ENCODE results near the gene ZNF76.

ZNF76 gene

GRCh38 chr6:35259194-35259947 is at the start of gene ZNF76:
TSS of gene ZNF76 (plus strand) at chr6:35259735. CDS start at chr6:35281152, 21,417 bp downstream.
- peak; percentile 95 for DNase-seq

GRCh38 chr6:35213298-35213791 is 46.2 kb upstream of the ZNF76 start:
- no peak for DNase-seq

DNA sequence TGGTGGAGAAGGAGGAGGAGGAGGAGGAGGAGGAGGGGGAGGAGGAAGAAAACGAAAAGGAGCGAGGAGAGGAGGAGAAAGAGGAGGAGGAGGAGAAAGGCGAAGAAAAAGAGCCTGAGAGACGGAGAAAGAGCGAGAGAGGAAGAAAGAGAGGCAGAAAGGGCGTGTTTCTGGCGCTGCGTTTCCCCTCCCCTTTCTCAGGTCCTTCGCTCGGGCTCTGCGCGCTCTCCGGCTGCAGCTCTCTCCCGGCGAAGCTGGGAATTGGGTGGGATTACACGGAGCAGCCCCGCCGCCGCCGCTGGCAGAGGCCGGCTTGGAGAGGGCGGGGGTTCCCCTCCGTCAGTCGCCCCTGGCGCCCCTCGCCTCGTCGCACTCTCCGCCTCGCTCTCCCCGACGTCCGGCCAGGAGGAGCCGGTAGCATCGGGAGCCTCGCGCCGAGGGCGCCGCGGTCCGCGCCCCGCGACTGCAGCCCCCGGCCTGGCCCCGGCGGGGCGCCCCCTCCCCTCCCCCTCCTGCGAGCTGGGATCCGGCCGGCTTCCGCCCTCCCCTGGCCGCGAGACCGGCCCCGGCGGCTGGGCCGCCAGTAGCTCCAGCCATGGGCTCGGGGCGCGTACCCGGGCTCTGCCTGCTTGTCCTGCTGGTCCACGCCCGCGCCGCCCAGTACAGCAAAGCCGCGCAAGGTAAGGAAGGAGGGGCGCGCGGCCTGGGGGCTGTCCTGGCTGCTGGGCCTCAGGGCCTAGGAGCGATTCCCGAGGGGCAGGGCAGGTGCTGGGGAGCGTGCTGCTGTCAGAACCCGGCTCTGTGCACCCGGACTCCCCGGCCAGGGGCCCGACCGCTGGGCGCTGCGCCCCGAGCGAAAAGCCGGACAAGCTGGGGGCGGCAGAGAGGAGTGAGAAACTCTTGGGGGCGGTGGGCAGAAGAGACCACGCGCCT is 45.4 kb upstream of the ZNF76 start, which contains the start of gene SCUBE3:
TSS of gene SCUBE3 (plus strand) at position 133 of the 933 bp plus-strand sequence. CDS start at position 596, 463 bp downstream.
- no peak for DNase-seq

DNA sequence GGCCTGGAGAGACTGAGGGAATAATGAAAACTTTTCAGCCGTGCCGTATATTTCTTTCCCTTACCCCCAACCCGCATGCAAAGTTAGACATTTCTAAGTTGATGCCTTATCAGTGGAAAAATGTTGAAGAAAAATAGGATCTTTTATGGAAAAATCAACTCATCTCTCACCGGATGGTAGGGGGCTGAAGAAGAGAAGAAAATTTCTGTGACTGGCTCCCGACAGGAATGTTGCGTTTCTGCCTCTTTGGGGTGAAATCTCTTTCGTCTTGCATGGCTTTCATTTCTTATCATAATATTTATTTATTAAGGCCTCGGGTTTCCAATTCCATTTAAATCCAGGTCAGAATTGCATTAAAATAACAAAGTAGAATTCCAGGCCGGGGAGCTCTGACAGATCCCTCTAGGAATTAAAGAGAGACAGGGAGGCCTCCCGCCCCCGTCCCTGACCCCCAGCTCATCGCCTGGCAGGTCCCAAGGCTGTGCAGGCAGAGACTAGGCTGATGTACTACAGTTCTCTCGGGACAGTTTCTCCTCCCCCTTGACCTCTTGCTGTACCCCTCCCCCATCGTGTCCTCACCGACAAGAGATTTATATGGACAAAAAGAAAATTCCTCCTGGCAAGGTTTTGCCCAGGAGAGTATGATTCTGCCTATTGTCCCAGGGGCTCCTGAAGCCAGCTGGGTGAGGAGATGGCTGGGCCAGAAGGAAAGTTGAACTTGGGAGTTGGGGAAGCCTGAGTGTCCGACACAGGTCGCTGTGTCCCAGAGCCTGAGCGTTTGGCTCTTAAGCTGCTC is 44.5 kb upstream of the ZNF76 start:
- no peak for DNase-seq

DNA sequence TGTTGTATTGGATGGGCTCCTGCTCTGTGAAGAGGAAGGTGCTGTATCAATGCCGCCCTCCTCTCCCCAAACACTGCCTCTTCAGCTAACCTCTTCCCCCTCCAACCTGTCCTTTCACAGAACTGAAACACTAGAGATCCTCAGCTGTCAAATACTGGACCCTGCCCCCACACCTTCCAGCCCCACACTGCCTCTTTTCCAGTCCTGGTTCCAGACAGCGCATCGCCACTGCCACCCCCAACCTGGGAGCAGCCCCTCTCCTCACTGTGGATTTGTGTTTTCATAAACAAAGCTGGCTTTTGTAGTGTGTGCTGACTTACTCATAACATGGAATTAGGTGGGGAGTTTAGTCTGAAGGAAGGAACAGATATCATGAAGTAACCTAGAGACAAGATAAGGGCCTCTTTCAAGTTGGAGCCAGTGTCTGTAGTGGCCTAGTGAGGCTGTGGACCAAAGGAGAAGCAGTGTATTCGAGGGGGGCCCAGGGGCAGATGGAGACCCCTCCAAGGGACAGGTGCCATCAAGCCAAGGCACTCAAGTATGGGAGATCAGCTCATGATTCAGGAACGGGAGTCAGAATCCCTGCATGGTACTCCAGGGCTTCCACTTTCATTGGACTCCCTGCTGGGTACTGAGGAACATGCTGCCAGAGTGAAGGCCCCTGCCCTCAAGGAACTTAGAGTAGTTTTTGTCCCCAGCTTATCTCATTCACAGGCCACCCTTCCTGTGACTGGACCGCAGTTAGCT is 43.7 kb upstream of the ZNF76 start:
- no peak for DNase-seq

GRCh38 chr6:35216412-35216732 is 43.2 kb upstream of the ZNF76 start:
- DNase-seq, result no peak

GRCh38 chr6:35216851-35217811 is 42.4 kb upstream of the ZNF76 start:
- no peak for DNase-seq

- no peak for DNase-seq
Observed at GRCh38 chr6:35218021-35218420, 41.5 kb upstream of the ZNF76 start.

DNA sequence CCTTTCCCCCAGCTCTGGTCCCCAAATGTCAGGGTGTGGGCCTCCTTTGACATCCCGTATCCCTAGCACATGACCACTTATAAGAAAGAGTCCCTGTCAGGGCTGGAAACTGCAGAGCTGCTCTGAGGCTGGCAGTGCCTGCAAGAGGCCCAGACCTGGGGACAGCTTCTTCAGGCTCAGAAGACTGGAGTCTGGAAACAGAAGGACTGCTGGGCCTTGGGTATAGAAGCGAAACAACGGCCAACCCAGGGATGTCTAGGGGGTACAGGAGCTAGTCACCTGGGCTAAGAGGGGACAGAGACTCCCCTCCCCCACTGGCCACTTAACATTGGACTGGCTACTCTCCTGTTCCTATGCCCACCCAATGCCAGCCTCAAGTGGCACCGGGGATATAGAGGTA is 41.1 kb upstream of the ZNF76 start:
- no peak for DNase-seq

- no peak for DNase-seq
Observed at GRCh38 chr6:35219683-35220326, 39.7 kb upstream of the ZNF76 start.

DNA sequence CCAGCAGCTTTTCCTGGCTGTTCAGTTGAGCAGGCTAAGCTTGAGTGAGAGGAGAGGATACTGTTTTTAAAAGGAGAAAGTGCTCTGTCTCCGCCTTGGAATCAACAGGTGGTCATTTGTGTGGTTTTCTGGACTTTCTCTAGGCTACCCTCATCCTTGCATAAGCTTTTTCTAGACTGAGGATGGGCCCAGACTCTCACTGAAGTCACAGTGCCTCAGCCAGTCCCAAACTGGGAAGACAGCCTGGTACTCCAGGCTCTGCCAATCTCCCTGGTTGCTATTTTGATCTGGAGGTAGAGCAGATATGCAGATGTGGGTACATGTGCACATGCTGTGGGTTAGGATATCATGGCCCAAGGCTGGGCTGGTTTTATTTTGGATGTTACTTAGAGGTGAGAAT is 38.8 kb upstream of the ZNF76 start:
- no peak for DNase-seq

GRCh38 chr6:35223396-35223795 is 36.1 kb upstream of the ZNF76 start:
- no peak for DNase-seq

DNA sequence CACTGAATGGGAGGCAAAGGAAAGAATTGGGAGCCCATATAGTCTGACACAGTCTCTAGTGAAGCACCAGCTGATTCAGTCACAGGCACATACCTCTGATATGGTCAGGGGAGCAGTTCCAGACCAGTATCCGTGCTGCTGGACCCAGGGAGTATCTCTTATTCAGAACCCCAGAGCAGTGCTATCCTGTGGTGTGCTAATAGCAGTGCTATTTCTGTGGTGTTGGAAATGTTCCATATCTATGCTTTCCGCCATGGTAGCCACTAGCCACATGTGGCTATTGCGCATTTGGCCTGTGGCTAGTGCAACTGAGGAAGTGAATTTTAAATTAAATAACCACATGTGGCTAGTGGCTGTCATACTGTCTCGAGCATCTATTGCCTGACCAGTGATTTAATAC is 34.8 kb upstream of the ZNF76 start:
- DNase-seq, result no peak

DNA sequence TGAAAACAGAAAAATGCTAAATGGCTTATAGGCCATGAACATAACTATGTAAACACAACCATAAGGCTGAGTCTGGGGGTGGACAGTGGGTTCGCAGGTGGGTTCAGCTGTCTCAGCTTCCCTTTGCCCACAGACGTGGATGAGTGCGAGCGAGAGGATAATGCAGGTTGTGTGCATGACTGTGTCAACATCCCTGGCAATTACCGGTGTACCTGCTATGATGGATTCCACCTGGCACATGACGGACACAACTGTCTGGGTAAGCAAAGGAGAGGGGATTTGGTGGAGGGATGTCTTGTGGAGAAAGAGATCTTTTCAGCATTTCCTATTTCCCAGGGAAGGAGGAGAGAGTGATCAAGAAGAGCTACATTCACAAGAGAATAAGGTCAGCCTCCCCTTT is 31.1 kb upstream of the ZNF76 start:
- no peak for DNase-seq

- no peak for DNase-seq
Observed at GRCh38 chr6:35229304-35229703, 30.2 kb upstream of the ZNF76 start.

DNA sequence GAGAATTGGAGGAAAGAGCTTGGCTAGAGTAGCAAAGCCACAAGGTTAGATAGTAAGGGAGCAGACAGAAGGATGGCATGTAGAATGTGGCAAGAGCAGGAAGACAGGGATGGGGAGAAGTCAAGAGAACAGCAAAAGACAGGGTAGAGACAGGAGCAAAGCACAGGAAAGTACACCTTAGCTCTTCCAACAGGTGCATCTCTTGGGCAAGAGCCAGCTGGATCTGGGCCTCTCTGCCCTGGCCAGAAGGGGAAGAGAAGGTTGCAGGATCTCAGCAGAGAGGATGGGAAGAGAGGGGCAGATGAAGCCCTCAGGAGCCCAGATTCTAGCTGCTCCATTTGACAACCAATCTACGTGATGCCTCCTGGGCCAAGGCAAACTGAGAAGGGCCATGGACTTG is 29.0 kb upstream of the ZNF76 start:
- no peak for DNase-seq

DNA sequence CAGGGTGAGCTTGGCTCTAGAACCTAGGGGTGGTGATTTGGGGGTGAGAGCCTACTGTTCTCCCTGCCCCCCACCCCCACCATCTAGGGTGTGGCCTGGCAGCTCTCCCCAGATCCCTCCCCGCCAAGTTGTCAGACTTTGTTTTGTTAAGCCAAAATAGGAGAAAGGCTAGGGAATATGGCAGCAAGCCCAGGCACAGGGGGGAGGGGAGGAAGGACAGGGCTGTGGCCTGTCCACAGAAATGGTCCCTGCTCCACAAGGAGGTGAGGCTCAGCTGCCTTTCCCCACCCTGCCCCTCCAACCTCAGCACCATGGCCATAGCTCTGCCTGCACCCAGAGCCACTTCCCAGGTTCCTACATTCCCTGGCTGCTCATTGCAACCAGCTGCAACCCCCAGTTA is 28.6 kb upstream of the ZNF76 start:
- no peak for DNase-seq

DNA sequence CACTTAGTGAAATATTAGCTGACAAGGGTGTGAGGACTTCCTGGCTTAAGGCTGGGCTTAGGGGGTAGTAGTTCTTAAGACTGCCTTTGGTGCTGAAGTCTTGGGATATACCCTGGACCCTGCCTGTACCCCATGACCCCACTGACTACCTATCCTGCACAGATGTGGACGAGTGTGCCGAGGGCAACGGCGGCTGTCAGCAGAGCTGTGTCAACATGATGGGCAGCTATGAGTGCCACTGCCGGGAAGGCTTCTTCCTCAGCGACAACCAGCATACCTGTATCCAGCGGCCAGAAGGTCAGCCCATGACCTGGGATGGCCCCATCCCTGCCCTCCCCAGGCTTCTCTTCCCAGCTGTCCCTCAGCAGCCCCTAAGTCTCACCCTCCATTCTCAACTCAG is 28.0 kb upstream of the ZNF76 start:
- no peak for DNase-seq

- no peak for DNase-seq
Observed at GRCh38 chr6:35234901-35235300, 24.6 kb upstream of the ZNF76 start.

GRCh38 chr6:35236223-35236622 is 23.3 kb upstream of the ZNF76 start:
- DNase-seq, result no peak

DNA sequence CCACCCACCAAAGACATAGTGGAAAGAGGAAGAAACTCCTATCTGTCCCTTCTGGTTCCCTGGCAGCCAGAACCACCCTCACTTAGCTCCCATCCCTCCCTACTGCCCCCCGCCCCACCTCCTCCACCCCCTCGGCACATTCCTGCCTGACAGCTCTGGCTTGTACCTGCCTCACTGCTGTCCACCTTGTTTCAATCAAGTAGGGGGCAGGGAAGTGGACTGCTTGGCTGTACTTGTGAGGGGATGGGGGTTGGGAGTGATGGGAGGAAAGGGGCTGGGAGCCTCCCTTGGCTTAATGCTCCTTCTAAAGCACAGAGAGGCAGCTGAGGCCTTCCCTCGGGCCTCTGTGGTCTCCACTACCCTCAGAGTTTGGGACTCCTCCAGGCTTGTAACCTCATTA is 22.1 kb upstream of the ZNF76 start:
- DNase-seq, result no peak
